NCI-H748 treated with DMSO at 0.1 percent for 48 hours (cell line): ENCODE measurements around the gene IRF8.
"Not testable (repeated sequence)": the region's sequence is repeated elsewhere in the genome, so short reads cannot be mapped to it uniquely, and the experiment has no call there.

Experiments used
- DNase-seq: peaks from one replicate; lab custom pipeline; 2025; lab: John Stamatoyannopoulos, UW

The IRF8 gene

DNA sequence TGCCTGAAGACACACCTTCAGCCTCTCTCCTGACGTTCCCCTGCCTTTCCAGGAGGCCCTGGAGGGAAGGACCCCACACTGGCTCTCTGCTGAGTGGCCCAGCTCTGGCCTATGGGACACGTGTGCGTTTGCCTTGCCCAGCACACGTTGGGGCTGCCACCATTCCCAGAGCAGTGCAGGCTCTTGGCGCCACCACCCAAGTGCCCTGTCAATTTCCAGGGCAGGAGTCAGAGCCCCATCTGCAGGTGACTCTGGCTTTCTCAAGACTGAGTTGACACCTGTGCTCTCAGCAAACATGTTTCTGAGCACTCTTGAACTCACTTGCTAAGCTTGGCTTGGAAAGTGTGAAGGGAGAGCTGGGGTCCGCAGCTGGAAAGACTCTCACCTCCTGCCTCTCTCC is 4.7 kb upstream of the IRF8 start:
- no peak for DNase-seq

DNA sequence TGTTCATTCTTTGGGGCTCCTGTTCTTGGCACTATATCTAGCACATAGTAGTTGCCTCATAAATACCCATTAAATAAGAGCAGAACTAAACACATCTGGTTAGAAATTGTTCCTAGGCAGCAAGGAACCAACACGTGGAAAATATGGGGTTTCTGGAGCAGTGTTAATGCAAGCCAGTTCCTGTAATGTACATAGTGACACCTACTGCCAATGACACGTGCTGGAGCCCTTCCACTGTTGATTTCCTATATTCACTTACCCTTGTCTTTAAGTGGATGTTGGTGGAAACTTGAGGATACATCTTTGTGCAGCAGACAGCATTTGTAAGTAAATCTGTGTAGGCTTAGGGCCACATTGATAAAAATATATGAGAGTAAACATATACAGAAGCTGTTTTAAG is 1.6 kb upstream of the IRF8 start:
- no peak for DNase-seq

DNA sequence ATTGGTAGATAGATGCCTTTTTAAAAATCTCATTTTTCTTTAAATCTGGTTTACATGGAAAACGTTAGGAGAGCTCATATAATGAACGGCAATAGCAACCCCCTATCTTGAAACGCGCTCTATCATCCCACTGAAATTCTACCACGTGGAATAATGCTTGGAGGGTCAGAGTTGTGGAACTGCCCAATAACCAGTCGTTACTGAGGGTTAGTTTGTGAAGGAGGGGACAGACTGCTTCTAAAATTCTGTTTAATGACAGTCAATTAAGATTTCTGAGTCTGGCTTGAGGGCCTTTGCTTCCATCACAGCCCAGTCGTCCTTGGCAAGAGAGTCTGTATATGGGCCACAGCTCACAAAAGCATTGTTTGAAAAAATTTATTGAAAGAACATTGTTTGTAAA is 482 bp downstream of the IRF8 start:
- DNase-seq = no peak

DNA sequence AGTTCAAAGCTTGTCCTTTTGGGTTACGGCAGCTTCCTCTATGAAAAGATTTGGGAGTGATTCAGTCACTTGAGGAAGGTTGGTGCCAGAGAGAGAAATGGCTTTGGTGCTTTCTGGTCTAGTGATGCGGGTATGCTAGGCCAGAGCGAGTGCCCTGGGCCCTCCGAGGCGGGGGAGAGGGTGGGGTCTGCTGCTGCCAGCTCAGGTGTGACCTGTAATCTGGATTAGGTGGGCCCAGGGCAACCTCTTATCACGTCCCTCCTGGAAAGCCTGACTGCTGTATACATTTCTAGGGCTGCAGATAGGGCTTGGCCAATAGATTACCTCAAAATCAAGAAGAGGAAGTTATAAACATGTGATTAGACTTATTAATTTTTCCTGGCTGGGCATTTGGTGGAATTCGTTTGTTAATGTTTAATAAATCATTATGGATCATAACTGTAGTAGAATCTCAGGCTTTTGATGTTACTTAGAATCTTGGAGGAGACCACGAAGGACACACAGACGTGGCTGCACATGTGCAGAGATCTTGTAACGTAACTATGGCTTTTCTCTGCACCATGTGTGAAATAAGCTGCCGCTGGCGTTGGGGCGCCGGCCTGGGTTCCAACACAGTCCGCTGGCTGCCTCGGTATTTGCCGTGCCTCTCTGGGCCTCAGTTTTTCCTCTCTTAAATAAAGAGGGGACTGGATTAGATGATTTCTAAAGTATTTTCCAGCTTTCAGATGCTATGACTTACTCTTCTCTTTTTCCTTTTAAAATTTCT is 1.2 kb downstream of the IRF8 start:
- no peak for DNase-seq

DNA sequence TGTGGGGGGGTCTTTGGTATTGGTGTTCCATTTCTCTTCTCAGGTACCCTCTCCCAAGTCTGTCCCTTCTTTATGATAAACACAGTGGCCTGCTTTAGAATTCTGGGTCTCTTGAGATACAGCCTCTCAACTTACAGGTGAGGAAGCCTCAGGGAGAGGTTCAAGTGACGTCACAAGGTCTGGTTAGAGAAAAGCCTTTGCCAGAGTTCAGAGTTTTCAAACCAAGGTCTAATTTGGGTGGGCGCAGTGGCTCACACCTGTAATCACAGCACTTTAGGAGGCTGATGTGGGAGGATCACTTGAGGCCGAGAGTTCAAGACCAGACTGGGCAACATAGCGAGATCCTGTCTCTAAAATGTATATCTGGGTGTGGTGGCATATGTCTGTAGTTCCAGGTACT is 2.1 kb downstream of the IRF8 start:
- no peak for DNase-seq

DNA sequence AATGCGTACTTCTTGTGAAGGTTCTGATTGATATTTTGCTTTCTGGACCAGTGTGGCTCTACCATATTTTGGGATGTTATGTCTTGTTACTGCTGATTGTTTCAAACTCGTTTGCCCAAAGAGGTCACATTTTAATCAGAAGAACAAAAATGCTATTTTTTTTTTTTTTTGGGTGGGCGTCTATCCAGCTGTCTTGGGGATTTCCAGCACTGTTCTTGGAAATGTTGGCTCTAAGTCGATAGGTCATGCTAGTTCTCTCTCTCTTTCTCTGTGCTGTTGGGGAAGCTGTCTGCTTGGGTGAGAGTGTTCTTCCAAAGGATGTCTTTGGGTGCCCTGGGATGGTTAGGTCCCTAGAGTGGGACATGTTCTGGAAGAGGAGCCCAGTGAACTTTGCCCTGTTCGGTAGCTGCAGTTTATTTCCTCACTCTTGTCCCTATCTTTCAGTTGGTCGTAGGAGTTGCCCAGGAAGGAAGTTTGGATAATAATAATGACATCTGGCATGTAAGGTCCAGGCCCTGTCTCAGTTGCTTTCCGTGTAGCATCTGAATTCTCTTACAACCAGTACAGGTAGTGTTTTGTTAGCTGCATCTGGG is 2.9 kb downstream of the IRF8 start:
- no peak for DNase-seq

DNA sequence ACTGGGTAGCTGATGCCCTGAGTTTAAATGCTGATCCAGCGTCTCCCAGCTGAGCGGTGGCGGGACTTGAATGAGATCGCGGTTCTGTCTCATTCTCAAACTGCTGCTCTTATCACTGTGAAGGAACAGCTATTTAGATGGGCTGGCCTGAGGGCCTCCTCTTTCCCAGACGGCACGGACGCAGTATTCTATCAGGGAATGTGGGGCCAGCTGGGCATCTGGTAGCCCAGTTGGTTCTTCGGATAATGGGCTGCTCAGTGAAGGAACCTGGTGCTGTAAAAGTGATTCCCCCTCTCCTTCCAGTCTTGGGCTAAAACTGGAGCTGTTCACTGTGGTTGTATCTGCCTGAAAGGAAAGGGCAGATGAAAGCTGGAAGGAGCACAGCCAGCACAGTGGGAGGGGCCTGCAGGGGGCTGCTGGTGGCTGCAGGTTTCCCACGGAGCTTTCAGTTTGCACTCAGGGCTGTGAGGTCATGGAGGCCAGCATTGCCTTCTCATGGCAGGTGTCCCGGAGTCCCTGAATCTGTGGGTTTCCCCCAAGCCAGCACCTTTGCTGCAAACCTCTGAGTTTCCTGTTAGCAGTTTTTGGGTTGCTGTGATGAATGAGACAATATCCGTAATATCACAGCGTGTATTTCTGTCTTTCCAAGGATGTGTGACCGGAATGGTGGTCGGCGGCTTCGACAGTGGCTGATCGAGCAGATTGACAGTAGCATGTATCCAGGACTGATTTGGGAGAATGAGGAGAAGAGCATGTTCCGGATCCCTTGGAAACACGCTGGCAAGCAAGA is 3.6 kb downstream of the IRF8 start:
- no peak for DNase-seq

DNA sequence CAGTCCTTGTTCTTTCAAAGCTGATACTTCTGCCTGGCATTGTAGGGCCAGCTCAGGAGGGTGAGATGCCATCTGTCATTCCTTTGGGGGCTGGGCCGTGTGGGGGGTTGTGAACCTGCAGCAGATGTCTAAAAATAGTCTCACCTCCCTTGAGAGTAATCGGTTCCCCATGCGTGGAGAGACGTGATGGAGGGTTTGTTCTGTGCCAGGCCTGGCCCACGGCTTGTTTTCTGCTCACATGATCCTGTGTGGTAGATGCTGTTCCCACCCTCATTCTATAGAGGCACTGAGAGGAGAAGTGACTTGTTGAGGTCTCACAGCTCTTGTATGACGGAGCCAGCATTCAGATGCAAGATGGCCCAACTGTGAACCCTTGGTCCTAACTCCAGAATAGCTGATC is 4.6 kb downstream of the IRF8 start:
- no peak for DNase-seq

DNA sequence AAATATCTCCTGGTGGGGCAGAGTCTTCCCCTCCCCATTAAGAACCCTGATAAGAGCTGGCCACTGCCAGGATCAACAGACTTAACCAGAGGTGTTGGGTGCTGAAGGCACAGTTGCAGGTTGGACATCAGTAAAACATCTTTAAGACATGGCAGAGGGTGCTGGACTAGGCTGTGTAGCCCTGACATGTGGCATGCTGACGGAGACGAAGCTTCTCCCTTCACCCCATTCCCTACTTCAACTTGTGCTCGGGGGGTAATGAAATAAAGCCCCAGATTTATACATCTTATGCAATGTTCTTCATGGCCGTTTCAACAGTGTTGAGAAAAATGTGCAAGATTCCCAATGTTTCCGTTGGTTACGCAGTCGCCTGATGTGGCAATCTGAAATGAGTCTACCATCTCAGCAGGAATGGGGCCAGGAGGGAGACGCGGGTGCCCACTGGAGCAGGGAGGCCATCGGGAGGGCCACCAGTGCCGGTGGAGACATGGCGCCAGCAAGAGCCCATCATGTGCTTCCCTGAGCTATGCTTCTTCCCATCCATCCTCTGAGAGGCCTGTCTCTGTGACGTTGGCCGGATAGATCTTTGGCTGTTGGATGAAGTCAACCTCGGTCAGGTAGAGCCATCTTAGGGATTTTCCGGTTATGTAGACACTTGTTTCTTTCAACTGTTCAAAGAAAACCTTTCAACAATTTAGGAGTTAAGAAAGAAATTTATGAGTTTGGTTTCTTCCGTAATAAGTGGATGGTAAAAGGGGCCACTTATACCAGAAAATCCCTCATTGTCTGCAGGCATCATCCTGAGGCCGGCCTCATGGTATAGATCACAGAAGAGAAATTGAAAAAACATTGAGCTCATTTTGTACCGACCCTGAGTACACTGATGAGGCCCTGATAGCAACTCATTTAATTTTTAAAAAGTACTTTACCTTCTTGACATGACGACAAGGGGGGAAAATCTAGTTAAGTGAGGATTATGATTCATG is 6.4 kb downstream of the IRF8 start:
- DNase-seq = no peak

DNA sequence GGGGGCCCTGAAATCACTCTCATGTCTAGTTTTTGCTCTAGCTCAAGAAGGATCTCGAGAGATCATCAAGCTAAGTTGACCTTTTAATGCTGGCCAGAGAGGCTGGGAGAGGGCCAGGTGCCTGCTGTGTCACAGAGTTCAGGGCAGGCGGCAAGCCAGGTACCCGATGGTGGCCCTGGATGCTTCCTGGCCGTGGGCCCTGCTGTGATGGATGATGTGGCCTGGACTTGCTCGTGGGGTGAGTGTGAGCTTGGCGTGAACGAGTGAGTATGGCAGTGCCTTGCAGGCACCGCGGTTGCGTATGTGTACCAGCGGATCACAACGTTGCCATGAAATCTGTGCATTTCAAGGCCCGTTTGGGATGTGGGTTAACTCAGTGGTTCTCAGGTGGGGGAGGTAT is 7.4 kb downstream of the IRF8 start:
- DNase-seq = no peak

DNA sequence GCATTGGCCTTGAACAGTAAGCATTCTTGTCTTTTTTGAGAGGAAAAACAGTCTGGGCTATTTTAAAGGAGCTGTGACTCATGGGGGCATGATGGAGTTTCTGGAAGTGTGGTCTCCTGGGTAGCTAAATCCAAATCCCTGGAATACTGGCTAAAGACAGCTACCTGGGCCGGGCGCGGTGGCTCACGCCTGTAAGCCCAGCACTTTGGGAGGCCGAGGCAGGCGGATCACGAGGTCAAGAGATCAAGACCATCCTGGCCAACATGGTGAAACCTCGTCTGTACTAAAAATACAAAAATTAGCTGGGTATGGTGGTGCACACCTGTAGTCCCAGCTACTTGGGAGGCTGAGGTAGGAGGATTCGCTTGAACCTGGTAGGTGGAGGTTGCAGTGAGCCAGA is 8.3 kb downstream of the IRF8 start:
- not testable (repeated sequence) for DNase-seq

DNA sequence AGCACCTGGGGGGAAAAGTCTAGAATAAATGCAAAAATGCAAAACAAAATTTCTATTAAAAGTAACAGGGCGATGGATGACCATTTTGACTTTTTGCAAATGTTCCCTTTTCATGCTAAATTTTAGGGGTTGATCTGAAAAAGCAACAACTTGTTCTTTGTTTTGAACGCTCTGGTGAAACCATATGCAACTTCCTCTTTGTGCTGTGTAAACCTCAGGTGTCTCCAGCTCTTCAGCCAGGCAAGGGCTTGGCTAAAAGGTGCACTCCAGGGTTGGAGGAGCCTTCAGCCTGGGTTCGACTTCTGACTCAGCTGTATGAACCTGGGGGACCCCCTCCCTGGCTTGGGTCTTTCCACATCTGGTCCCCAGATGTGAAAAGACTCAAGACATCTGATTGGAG is 9.5 kb downstream of the IRF8 start:
- no peak for DNase-seq

DNA sequence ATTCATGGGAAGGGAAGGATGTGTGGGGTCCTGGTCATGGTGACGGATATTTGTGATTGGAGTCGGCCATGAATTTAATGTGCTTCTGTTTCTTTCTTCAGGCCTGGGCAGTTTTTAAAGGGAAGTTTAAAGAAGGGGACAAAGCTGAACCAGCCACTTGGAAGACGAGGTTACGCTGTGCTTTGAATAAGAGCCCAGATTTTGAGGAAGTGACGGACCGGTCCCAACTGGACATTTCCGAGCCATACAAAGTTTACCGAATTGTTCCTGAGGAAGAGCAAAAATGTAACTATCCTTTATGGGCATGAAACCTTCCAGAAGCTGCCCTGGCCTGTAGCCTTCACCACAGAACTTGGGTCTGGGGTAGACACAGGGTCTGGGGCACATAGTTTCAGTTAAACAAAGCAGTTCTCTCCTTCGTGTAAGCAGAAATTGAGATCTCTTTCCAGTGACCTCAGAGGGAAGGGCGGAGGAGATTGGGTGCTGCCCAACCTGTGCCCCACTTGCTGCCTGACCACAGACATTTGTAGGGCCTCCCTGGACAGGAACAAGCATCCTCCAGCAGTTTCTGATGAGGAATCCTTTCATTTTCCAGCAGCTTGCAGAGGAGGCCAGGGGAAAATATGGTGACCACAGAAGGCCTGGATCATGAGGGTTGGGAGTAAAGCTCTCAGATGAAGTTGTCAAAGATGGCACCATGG is 10.1 kb downstream of the IRF8 start:
- no peak for DNase-seq

DNA sequence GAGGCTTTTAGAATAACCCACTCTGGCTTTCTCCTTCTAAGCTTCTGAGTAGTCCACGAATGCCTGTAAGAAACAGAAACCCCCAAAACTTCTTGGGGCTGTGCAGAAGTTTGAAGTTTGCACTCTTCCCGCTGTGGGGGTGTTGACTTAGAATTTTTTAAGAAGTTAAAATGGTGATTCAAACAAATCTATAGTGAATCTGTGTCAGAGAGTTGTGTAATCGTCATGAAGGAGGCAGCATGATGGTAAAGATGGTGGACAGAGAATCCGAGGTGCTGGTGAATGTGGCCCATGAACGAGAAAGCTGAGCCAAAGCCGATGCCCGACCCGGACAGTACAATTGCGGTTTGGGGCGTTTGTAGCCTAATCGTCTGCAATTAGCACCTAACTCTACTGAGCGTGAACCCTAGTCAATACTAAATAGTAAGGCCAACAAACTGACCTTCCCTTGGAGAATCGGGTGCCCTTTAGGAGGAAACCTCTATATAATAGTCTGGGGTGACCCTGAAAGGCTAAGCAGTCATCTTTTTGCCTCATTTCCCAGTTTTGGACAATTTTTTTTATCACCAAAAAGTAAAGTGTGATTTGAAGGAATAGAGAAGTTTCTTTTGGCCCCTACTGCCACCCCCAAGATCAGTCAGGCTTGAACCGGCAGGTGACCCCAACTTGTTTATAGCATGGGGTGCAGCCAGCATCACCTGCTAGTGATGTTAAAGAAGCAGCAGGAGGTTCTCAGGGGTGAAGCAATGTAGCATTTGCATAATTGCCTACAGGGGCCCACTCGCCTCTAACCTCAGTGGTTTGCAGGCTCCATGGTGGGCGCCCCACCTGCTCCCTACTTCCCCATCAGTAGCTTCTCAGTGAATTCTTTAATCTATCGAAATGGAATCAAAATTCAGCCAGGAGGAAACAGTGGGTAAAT is 11.2 kb downstream of the IRF8 start:
- DNase-seq = no peak

DNA sequence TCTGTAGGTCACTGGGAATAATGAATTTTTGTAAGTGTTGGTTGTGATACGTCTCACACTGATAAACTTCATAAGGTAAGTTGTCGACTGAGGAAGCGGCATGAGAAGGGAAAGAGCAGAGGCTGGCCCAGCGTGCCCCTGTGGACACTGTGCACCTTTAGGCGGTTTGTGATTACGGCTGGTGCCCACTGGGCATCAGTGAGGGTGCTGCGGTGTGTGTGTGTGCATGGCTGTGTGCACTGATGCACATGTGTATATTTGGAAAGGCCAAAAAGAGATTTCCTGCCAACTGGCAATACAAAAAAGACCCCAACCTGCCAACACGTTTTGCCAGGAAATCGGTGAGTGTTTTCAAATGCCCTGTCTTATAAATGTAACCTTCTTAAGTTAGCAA is 11.9 kb downstream of the IRF8 start:
- DNase-seq = no peak

DNA sequence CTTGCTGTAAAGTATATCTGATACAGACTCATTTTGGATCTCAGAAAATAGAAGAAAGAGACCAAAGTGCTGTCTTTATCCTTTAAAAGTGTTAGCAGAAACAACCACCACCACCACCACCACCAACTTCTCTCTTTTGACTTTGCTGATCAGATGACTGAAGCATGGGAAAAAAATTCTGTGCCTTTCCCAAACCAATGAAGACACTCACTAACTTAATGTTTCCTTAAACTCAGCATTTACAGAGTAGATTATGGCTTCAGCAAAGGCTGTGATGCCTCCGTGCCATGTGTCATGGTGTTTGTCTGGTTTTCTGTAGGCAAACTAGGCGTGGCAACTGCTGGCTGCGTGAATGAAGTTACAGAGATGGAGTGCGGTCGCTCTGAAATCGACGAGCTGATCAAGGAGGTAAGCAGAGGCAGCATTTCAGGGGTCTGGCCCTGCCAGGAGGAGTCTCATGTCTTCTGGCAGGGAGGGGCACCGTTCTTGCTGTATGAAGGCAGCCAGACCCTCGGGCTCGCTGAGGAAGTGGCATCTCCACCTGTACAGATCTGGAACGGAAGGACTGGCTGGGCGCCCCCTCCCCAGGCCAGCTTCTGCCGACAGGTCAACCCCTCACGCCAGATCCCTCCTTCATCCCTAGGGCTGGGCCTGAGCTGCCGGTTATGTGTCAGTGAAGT is 12.4 kb downstream of the IRF8 start:
- DNase-seq = no peak

DNA sequence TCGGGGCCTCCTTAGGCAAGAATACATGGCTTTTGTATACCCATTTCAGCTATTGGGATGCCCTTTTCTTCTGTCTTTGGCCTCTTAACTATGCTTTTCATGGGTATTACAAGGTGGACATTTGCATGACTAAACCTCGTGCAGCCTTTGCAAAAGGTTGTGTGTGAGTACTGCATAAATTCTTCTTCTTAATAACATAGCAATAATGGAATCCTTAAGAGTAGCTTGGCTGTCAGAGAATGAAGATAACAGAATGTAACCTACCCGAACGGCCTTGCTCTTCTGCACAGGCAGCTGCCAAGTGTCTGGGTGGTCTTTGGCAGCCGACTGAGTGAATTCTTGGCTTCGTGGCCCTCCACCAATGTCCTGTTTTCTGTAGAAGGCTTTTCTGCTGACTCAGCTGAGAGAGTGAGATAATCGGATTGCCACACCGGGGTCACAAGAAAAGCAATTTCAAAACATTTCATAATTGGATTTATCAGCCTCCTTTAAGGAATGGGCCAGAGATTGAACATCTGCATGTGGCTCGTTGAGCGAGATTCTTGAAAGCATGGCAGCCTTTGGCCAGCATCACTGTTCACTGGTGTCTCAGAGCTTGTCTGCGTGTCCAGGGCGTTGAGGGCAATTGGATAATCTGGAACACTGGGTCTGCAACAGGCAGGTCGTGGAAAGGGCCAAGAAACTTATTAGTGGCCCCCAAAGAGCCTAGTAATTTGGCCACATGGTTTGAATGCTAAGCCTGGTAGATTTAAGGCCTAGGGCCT is 13.4 kb downstream of the IRF8 start:
- no peak for DNase-seq

DNA sequence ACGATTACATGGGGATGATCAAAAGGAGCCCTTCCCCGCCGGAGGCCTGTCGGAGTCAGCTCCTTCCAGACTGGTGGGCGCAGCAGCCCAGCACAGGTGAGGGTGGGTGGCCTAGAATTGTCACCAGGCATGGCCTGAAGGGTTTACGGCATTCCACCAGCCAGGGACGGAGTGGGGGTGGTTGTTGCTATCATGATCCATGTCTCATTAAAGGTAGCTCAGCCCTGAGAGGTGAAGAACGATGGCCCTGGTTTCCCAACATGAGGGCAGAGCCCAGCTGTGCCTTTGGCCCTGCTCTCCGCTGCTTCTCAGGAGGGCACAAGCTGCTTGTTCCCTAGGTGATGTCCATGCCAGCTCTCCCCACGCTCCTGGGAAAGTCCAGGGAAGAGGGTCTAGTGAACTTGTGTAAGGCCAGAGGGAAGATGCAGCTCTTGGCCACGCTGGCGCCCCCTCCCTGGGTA is 14.2 kb downstream of the IRF8 start:
- DNase-seq = no peak
